HepG2 (cell line): Measurements from ENCODE around the gene MTOR. TPM values are rescaled to one million over a fixed set of nuclear protein-coding genes. Genes with fewer than 3 reads are reported as not detected.

Source experiments
- ATAC-seq: fragments of 200-7000 bp; cut with Tn5 transposase; 3 replicates; pipeline ENCODE4 v1.9.1; 2020; ENCODE audit warnings: mild to moderate bottlenecking, moderate library complexity
- BruUV-seq: library from RNA; stranded (reverse); fragments of 400-500 nt; replicated peaks from 2 replicates; lab custom pipeline; 2021; lab: Mats Ljungman, UMichigan
- CTCF ChIA-PET: fragments of 300-600 bp; formaldehyde crosslinking; extraction: SDS; loops from one replicate; lab custom pipeline; 2021; ENCODE audit warnings: low total read pairs, inconsistent platforms, low intra/inter-chr PET ratio; lab: Yijun Ruan, JAX
- POLR2A ChIA-PET: fragments of 350-600 bp; sonication (Branson Sonifier 250); formaldehyde crosslinking; loops from one replicate; lab custom pipeline; 2020; ENCODE audit warnings: antibody characterized with exemption, inconsistent platforms; lab: Yijun Ruan, JAX
- DNase-seq: peaks from one replicate; pipeline ENCODE4 v3.0.0-alpha.2; 2015; ENCODE audit warnings: low spot score
- FAIRE-seq: peaks from 3 replicates; lab custom pipeline; 2011; peaks lifted over from hg19 to GRCh38; lab: Jason Lieb, UNC
- H2AFZ ChIP-seq: one replicate; pipeline ENCODE4 v1.6.1; 2011; ENCODE audit warnings: low read length, inconsistent platforms
- H3K27ac ChIP-seq: fragments of 300-600 bp; 3 replicates; pipeline ENCODE4 v1.8.0; 2011; ENCODE audit warnings: mixed run types, mild to moderate bottlenecking, mixed read lengths, low read length, inconsistent platforms; ENCODE audit not compliant: insufficient read depth; ENCODE audit errors: extremely low read length
- H3K27me3 ChIP-seq, 2 experiments: fragments of 200-600 bp in 1 of 2; 2 replicates in 1 of 2; 3 replicates in 1 of 2; pipeline versions ENCODE4 v1.6.0 to v1.8.0; 2011; ENCODE audit warnings: low read length in 2 of 2, mild to moderate bottlenecking in 2 of 2, moderate library complexity in 2 of 2, inconsistent platforms in 1 of 2; ENCODE audit not compliant: insufficient read depth in 2 of 2, control insufficient read depth in 1 of 2
- H3K36me3 ChIP-seq, 2 experiments: fragments of 200-600 bp in 1 of 2; replicated peaks in 1 of 2; 2 replicates in 1 of 2; 3 replicates in 1 of 2; pipeline versions ENCODE4 v1.5.1 to v1.8.0; 2011; ENCODE audit warnings: low read length in 2 of 2, inconsistent platforms in 1 of 2; ENCODE audit not compliant: insufficient read depth in 2 of 2, control insufficient read depth in 1 of 2
- H3K4me1 ChIP-seq: 2 replicates; pipeline ENCODE4 v1.5.1; 2012; ENCODE audit warnings: low read length, inconsistent platforms; ENCODE audit not compliant: insufficient read depth
- H3K4me2 ChIP-seq: 2 replicates; pipeline ENCODE4 v1.6.0; 2011; ENCODE audit warnings: low read depth, low read length, inconsistent platforms
- H3K4me3 ChIP-seq, 3 experiments: fragments of 200-600 bp in 1 of 3; sonication (generic), shearing (Covaris generic) in 1 of 3; replicated peaks in 1 of 3; 2 replicates each; pipeline ENCODE4 v1.5.1; 2011 to 2016; ENCODE audit warnings: low read length in 3 of 3, inconsistent platforms in 2 of 3, low read depth in 2 of 3, mild to moderate bottlenecking in 2 of 3, control low read depth in 1 of 3, mixed read lengths in 1 of 3; ENCODE audit not compliant: insufficient read depth in 1 of 3
- H3K79me2 ChIP-seq: one replicate; pipeline ENCODE4 v1.6.1; 2011; ENCODE audit warnings: low read length, inconsistent platforms; ENCODE audit not compliant: insufficient read depth
- H3K9ac ChIP-seq: 2 replicates; pipeline ENCODE4 v1.6.0; 2011; ENCODE audit warnings: mild to moderate bottlenecking, low read depth, low read length, inconsistent platforms; ENCODE audit not compliant: insufficient read depth
- H3K9me3 ChIP-seq: 2 replicates; pipeline ENCODE4 v1.5.1; 2012; ENCODE audit warnings: mild to moderate bottlenecking, low read length
- H4K20me1 ChIP-seq: 2 replicates; pipeline ENCODE4 v1.6.0; 2011; ENCODE audit warnings: inconsistent platforms, mild to moderate bottlenecking, low read length, moderate library complexity; ENCODE audit not compliant: insufficient read depth
- CTCF ChIP-seq: sonication (generic); formaldehyde crosslinking; IDR thresholded peaks from 2 replicates; pipeline ENCODE4 v1.5.0; 2020; ENCODE audit warnings: mild to moderate bottlenecking, missing genetic modification reagents, moderate library complexity
- NFE2 ChIP-seq: sonication (generic); formaldehyde crosslinking; IDR thresholded peaks from 2 replicates; pipeline ENCODE4 v1.4.0; 2020; ENCODE audit warnings: missing genetic modification reagents
- SAP130 ChIP-seq: IDR thresholded peaks from 2 replicates; pipeline ENCODE4 v1.6.1; 2016; ENCODE audit warnings: low read depth
- SRF ChIP-seq: IDR thresholded peaks from 2 replicates; pipeline ENCODE4 v1.6.1; 2011; ENCODE audit warnings: mild to moderate bottlenecking, low read depth, low read length, moderate library complexity
- STAG1 ChIP-seq: sonication (generic); formaldehyde crosslinking; IDR thresholded peaks from 2 replicates; pipeline ENCODE4 v1.4.0; 2020; ENCODE audit warnings: missing genetic modification reagents
- ZBTB2 ChIP-seq: sonication (generic); formaldehyde crosslinking; IDR thresholded peaks from 2 replicates; pipeline ENCODE4 v1.8.0; 2022; ENCODE audit warnings: low read depth, missing genetic modification reagents
- ZMAT5 ChIP-seq: sonication (generic); formaldehyde crosslinking; IDR thresholded peaks from 2 replicates; pipeline ENCODE4 v1.5.0; 2020; ENCODE audit warnings: mild to moderate bottlenecking, low read depth, missing genetic modification reagents, borderline replicate concordance
- ZNF143 ChIP-seq: sonication (generic); formaldehyde crosslinking; IDR thresholded peaks from 2 replicates; pipeline ENCODE4 v1.4.0; 2020; ENCODE audit warnings: missing genetic modification reagents
- ZNF235 ChIP-seq: sonication (generic); formaldehyde crosslinking; IDR thresholded peaks from 2 replicates; pipeline ENCODE4 v1.8.1; 2023; ENCODE audit warnings: mild to moderate bottlenecking, missing genetic modification reagents, borderline replicate concordance
- ZNF792 ChIP-seq: IDR thresholded peaks from 2 replicates; pipeline ENCODE4 v1.6.1; 2016
- WGBS: methylation state at CpG from one replicate; pipeline ENCODE4 v1.1.6; 2017; ENCODE audit warnings: low lambda C conversion rate; 5-methylcytosine and 5-hydroxymethylcytosine counted together
- in situ Hi-C: cut with HindIII; loops from 2 replicates; pipeline ENCODE4 v1.10.0; 2017; ENCODE audit warnings: low pct_unique_long_range_greater_than_20kb; ENCODE audit not compliant: extremely low pct_ligation_motif_present
- intact Hi-C: fragments of 100-400 bp; cut with micrococcal nuclease; formaldehyde crosslinking; loops from one replicate; pipeline ENCODE4 v1.10.0; 2022; ENCODE audit not compliant: unreplicated experiment
- polyA plus RNA-seq, 8 experiments: library from polyadenylated mRNA; depleted of rRNA in 3 of 8; stranded (reverse) in 7 of 8; unstranded in 1 of 8; fragments of >200 nt; fragmentation: Illumina TruSeq in 4 of 8; extraction: Trizol in 4 of 8; gene quantifications; 2 replicates each; pipeline versions ENCODE4 v1.2.1 to v1.2.3, GENCODE V29; 2011 to 2016; ENCODE audit warnings: low read depth in 4 of 8, missing spikeins in 1 of 8, mixed read lengths in 1 of 8; ENCODE audit not compliant: insufficient read depth in 1 of 8
- total RNA-seq, 5 experiments: library from RNA; depleted of rRNA; stranded (reverse); fragments of >200 nt; fragmentation: Illumina TruSeq; extraction: Trizol; gene quantifications; 2 replicates each; pipeline ENCODE4 v1.2.3, GENCODE V29; 2016; ENCODE audit warnings: low read depth in 1 of 5

Gene MTOR
- total and polyA plus RNA-seq, 2 of the 13 experiments (the other 11 are each of a cell fraction or from before 2014, with no cell fraction given), result 24.6 to 34.6 TPM

- Histone ChIP-seq H3K36me3 (peaks cover 24 to 54% of the 10 kb centered on the region in 2 experiments), H3K4me1 (no peaks in the 10 kb centered on the region)
- no peak for FAIRE-seq
- intact Hi-C loops, result no loop called here
- TF ChIP-seq ZMAT5 (CRISPR knock-in tag) (no peak), ZNF143 (no peak), CTCF (CRISPR knock-in tag) (0 out of 2 replicates have a peak, but pooled peaks have one; percentile 17), STAG1 (0 out of 2 replicates have a peak, but pooled peaks have one; percentile 18), ZNF235 (CRISPR knock-in tag) (no peak), NFE2 (CRISPR knock-in tag) (no peak), SRF (no peak), SAP130 (CRISPR knock-in tag) (no peak), ZNF792 (CRISPR knock-in tag) (no peak), ZBTB2 (no peak)
- TF ChIP-seq, all 625 proteins: peak for 2
- Histone ChIP-seq H2AFZ (no peak overlapping the region), H3K79me2 (peaks cover 12% of the 10 kb centered on the region), H3K9me3 (no peaks in the 10 kb centered on the region), H3K4me2 (no peak overlapping the region), H4K20me1 (no peaks in the 10 kb centered on the region), H3K9ac (no peak overlapping the region), H3K27ac (no peak overlapping the region), H3K27me3 (no peaks in the 10 kb centered on the region), H3K4me3 (no peak overlapping the region)
- CTCF ChIA-PET, result interaction anchor here (0.7 kb wide), 1 partner anchor 44 kb away, joined by 4 read pairs; no protein-coding TSS in a partner anchor
- WGBS, result 98% methylated on average over 7 of the region's 7 CpGs
- POLR2A ChIA-PET, result interaction anchor here (0.9 to 5.6 kb wide), 2 partner anchors 13 to 24 kb away, joined by 3 to 20 read pairs; partner anchors contain the start of genes MTOR and UBIAD1
- BruUV-seq, result no TSS peak
- in situ Hi-C loops, result no loop called here
- DNase-seq (no peak), ATAC-seq (no peak)
Measured at GRCh38 chr1:11285883-11286734, 23.8 kb upstream of the MTOR start.
